ENCODE data around the gene ABHD10. TPM values are rescaled to one million over a fixed set of nuclear protein-coding genes. Genes with fewer than 3 reads are reported as not detected.

ABHD10 gene
- total RNA-seq, 5 donors from 2014 or later (not counting 1 experiment from before 2014, with no cell fraction given), result 18.3 to 31.8 (median 28.1) TPM

GRCh38 chr3:112001526-112001925 is 22.7 kb downstream of the ABHD10 start:
- Mint-ChIP-seq H3K9me3 (no peaks in the 10 kb centered on the region), H3K36me3 (no peaks in the 10 kb centered on the region), H3K4me3 (no peak overlapping the region), H3K27ac (no peak overlapping the region), H3K27me3 (peaks cover 1 to 4% of the 10 kb centered on the region in 2 donors), H3K4me1 (peaks cover 28 to 41% (median 40%) of the 10 kb centered on the region in 3 donors)
- DNase-seq, result no peak
- no peaks in the 10 kb centered on the region for H3K9me3 ChIP-seq
- H3K27me3 ChIP-seq (replicated peaks in 1 of 2; ENCODE audit: control insufficient read depth in 2 of 2, extremely low read depth in 1 of 2, insufficient read depth in 2 of 2, low read length in 1 of 2), result peaks cover 0 to 10% of the 10 kb centered on the region in 2 experiments
- no CpG with 5 or more reads among the region's 2 CpGs for WGBS (ENCODE audit: insufficient coverage)
- H3K27ac ChIP-seq (ENCODE audit: low read length), result no peak overlapping the region
- POLR2A ChIA-PET, result interaction anchor here in 1 of 2 donors (0.6 kb wide), 1 partner anchor 298 kb away, joined by 5 read pairs; no protein-coding TSS in a partner anchor
- no peaks in the 10 kb centered on the region for H3K36me3 ChIP-seq (ENCODE audit: control insufficient read depth in 2 of 2, extremely low read depth in 1 of 2, insufficient read depth in 1 of 2, low read length in 1 of 2)
- no peak overlapping the region for H3K4me3 ChIP-seq (ENCODE audit: control insufficient read depth in 1 of 2, extremely low read depth in 1 of 2, low read length in 1 of 2)
- peaks cover 21 to 29% of the 10 kb centered on the region in 2 experiments for H3K4me1 ChIP-seq (ENCODE audit: control insufficient read depth in 1 of 2, extremely low read depth in 1 of 2, insufficient read depth in 2 of 2, low read length in 2 of 2)
- no peak for ATAC-seq (replicated peaks in 1 of 4)
- CTCF ChIA-PET, result interaction anchor here (0.5 to 4.1 kb wide), 5 partner anchors 10 to 42 kb away, joined by 3 to 21 read pairs (median 8); no protein-coding TSS in a partner anchor

- Histone ChIP-seq H3K27me3 (replicated peaks in 1 of 2; ENCODE audit: control insufficient read depth in 2 of 2, extremely low read depth in 1 of 2, insufficient read depth in 2 of 2, low read length in 1 of 2) (peaks cover 0 to 10% of the 10 kb centered on the region in 2 experiments), H3K36me3 (ENCODE audit: control insufficient read depth in 2 of 2, extremely low read depth in 1 of 2, insufficient read depth in 1 of 2, low read length in 1 of 2) (no peaks in the 10 kb centered on the region), H3K27ac (ENCODE audit: low read length) (peak overlapping the region; percentile 10), H3K4me3 (ENCODE audit: control insufficient read depth in 1 of 2, extremely low read depth in 1 of 2, low read length in 1 of 2) (no peak overlapping the region), H3K9me3 (no peaks in the 10 kb centered on the region), H3K4me1 (ENCODE audit: control insufficient read depth in 1 of 2, extremely low read depth in 1 of 2, insufficient read depth in 2 of 2, low read length in 2 of 2) (peaks cover 21 to 29% of the 10 kb centered on the region in 2 experiments)
- Mint-ChIP-seq H3K27me3 (peaks cover 1 to 2% of the 10 kb centered on the region in 2 donors), H3K4me3 (peak overlapping the region in 1 of 3 donors; percentile 38), H3K9me3 (no peaks in the 10 kb centered on the region), H3K4me1 (peaks cover 28 to 41% (median 40%) of the 10 kb centered on the region in 3 donors), H3K27ac (peak overlapping the region; percentile 77 to 79), H3K36me3 (no peaks in the 10 kb centered on the region)
- CTCF ChIA-PET, result interaction anchor here (0.5 to 4.1 kb wide), 5 partner anchors 11 to 425 kb away, joined by 3 to 21 read pairs (median 3); no protein-coding TSS in a partner anchor
- WGBS (ENCODE audit: insufficient coverage), result 14% methylated on average over 2 of the region's 8 CpGs
- POLR2A ChIA-PET, result no interaction called here
- peak; percentile 39 to 62 (median 49) for ATAC-seq (replicated peaks in 1 of 4)
- DNase-seq, result no peak
Observed at GRCh38 chr3:112002096-112002971, 23.5 kb downstream of the ABHD10 start.

- H3K27ac Mint-ChIP-seq, result peak overlapping the region; percentile 47 to 79
- H3K27me3 Mint-ChIP-seq, result peaks cover 0 to 1% of the 10 kb centered on the region in 2 donors
- POLR2A ChIA-PET, result interaction anchor here (0.6 to 0.8 kb wide), 3 partner anchors 14 to 1015 kb away, joined by 3 to 11 read pairs (median 4); no protein-coding TSS in a partner anchor
- H3K27ac ChIP-seq (ENCODE audit: low read length), result peak overlapping the region; percentile 10
- DNase-seq (no peak), ATAC-seq (replicated peaks in 1 of 4) (peak in 2 of 4 experiments; percentile 9 to 36)
- H3K4me1 ChIP-seq (ENCODE audit: control insufficient read depth in 1 of 2, extremely low read depth in 1 of 2, insufficient read depth in 2 of 2, low read length in 2 of 2), result peaks cover 21 to 27% of the 10 kb centered on the region in 2 experiments
- H3K36me3 Mint-ChIP-seq, result no peaks in the 10 kb centered on the region
- H3K9me3 ChIP-seq, result no peaks in the 10 kb centered on the region
- H3K4me1 Mint-ChIP-seq, result peaks cover 28 to 39% (median 38%) of the 10 kb centered on the region in 3 donors
- 44% methylated on average over 1 of the region's 4 CpGs for WGBS (ENCODE audit: insufficient coverage)
- H3K9me3 Mint-ChIP-seq, result no peaks in the 10 kb centered on the region
- CTCF ChIA-PET, result interaction anchor here (0.6 to 4.1 kb wide), 8 partner anchors 8 to 989 kb away, joined by 3 to 21 read pairs (median 6); no protein-coding TSS in a partner anchor
- H3K27me3 ChIP-seq (replicated peaks in 1 of 2; ENCODE audit: control insufficient read depth in 2 of 2, extremely low read depth in 1 of 2, insufficient read depth in 2 of 2, low read length in 1 of 2), result peaks cover 0 to 10% of the 10 kb centered on the region in 2 experiments
- no peak overlapping the region for H3K4me3 Mint-ChIP-seq
- no peak overlapping the region for H3K4me3 ChIP-seq (ENCODE audit: control insufficient read depth in 1 of 2, extremely low read depth in 1 of 2, low read length in 1 of 2)
- no peaks in the 10 kb centered on the region for H3K36me3 ChIP-seq (ENCODE audit: control insufficient read depth in 2 of 2, extremely low read depth in 1 of 2, insufficient read depth in 1 of 2, low read length in 1 of 2)
Observed at GRCh38 chr3:112003321-112004080, 24.7 kb downstream of the ABHD10 start.

GRCh38 chr3:112004187-112004586 is 25.4 kb downstream of the ABHD10 start:
- no peak overlapping the region for H3K4me3 Mint-ChIP-seq
- Histone ChIP-seq H3K36me3 (ENCODE audit: control insufficient read depth in 2 of 2, extremely low read depth in 1 of 2, insufficient read depth in 1 of 2, low read length in 1 of 2) (no peaks in the 10 kb centered on the region), H3K4me1 (ENCODE audit: control insufficient read depth in 1 of 2, extremely low read depth in 1 of 2, insufficient read depth in 2 of 2, low read length in 2 of 2) (peaks cover 17 to 20% of the 10 kb centered on the region in 2 experiments), H3K4me3 (ENCODE audit: control insufficient read depth in 1 of 2, extremely low read depth in 1 of 2, low read length in 1 of 2) (no peak overlapping the region), H3K9me3 (no peaks in the 10 kb centered on the region), H3K27ac (ENCODE audit: low read length) (no peak overlapping the region), H3K27me3 (replicated peaks in 1 of 2; ENCODE audit: control insufficient read depth in 2 of 2, extremely low read depth in 1 of 2, insufficient read depth in 2 of 2, low read length in 1 of 2) (peaks cover 0 to 4% of the 10 kb centered on the region in 2 experiments)
- no peak for DNase-seq
- WGBS (ENCODE audit: insufficient coverage), result 100% methylated on average over 1 of the region's 2 CpGs
- POLR2A ChIA-PET, result interaction anchor here in 1 of 2 donors (0.6 kb wide), 1 partner anchor 1014 kb away, joined by 11 read pairs; no protein-coding TSS in a partner anchor
- peak overlapping the region in 1 of 2 donors; percentile 62 for H3K27ac Mint-ChIP-seq
- CTCF ChIA-PET, result interaction anchor here (0.6 to 4.1 kb wide), 6 partner anchors 9 to 988 kb away, joined by 3 to 21 read pairs (median 6); partner anchors contain the start of gene ABHD10 (in 1 of the 2)
- peaks cover 21 to 33% (median 31%) of the 10 kb centered on the region in 3 donors for H3K4me1 Mint-ChIP-seq
- ATAC-seq (replicated peaks in 1 of 4), result no peak
- no peaks in the 10 kb centered on the region for H3K27me3 Mint-ChIP-seq
- H3K9me3 Mint-ChIP-seq, result no peaks in the 10 kb centered on the region
- no peaks in the 10 kb centered on the region for H3K36me3 Mint-ChIP-seq

- Mint-ChIP-seq H3K27ac (no peak overlapping the region), H3K4me3 (no peak overlapping the region), H3K4me1 (peaks cover 16 to 32% (median 29%) of the 10 kb centered on the region in 3 donors), H3K36me3 (no peaks in the 10 kb centered on the region), H3K27me3 (no peaks in the 10 kb centered on the region), H3K9me3 (no peaks in the 10 kb centered on the region)
- no peak for DNase-seq
- Histone ChIP-seq H3K27me3 (replicated peaks in 1 of 2; ENCODE audit: control insufficient read depth in 2 of 2, extremely low read depth in 1 of 2, insufficient read depth in 2 of 2, low read length in 1 of 2) (no peaks in the 10 kb centered on the region), H3K4me1 (ENCODE audit: control insufficient read depth in 1 of 2, extremely low read depth in 1 of 2, insufficient read depth in 2 of 2, low read length in 2 of 2) (peaks cover 14 to 16% of the 10 kb centered on the region in 2 experiments), H3K9me3 (no peaks in the 10 kb centered on the region), H3K27ac (ENCODE audit: low read length) (no peak overlapping the region), H3K36me3 (ENCODE audit: control insufficient read depth in 2 of 2, extremely low read depth in 1 of 2, insufficient read depth in 1 of 2, low read length in 1 of 2) (no peaks in the 10 kb centered on the region), H3K4me3 (ENCODE audit: control insufficient read depth in 1 of 2, extremely low read depth in 1 of 2, low read length in 1 of 2) (no peak overlapping the region)
- 100% methylated on average over 2 of the region's 2 CpGs for WGBS (ENCODE audit: insufficient coverage)
- ATAC-seq (replicated peaks in 1 of 4), result no peak
- CTCF ChIA-PET, result interaction anchor here (0.9 to 4.1 kb wide), 3 partner anchors 9 to 26 kb away, joined by 3 to 21 read pairs (median 9); partner anchors contain the start of gene ABHD10 (in 1 of the 2)
- POLR2A ChIA-PET, result no interaction called here
Observed at GRCh38 chr3:112004669-112005068, 25.8 kb downstream of the ABHD10 start.

Measured in T-cell (primary cell).